GM15510 (cell line): ENCODE data around the gene GOLGA1.

Source experiments
- POLR2A ChIP-seq: IDR thresholded peaks from 3 replicates; pipeline ENCODE4 v1.6.1; 2011; ENCODE audit warnings: borderline replicate concordance; ENCODE audit not compliant: insufficient read length; ENCODE audit errors: extremely low read depth

Gene GOLGA1

GRCh38 chr9:124875501-124875900 is 65.4 kb downstream of the GOLGA1 start:
- TF ChIP-seq POLR2A = peak; percentile 0

DNA sequence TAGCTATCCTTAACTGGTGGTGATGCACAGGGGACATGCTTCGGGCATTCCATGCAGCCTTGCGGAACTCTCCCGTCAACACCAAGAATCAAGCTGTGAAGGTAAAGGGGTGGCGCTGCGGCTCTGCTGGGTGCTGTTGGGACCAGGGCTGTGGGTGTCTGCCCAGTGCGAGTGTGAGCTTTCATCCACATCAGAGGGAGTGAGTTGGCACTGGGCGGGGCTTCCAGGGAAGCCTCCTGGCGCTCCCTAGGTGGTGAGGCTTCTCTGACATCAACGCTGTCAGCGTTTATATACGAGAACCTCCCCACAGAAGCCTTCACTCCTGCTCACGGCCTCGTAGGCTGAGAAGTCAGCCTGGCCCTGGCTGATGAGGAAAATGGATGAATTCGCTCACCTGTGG is 67.2 kb downstream of the GOLGA1 start:
- TF ChIP-seq POLR2A = no peak

DNA sequence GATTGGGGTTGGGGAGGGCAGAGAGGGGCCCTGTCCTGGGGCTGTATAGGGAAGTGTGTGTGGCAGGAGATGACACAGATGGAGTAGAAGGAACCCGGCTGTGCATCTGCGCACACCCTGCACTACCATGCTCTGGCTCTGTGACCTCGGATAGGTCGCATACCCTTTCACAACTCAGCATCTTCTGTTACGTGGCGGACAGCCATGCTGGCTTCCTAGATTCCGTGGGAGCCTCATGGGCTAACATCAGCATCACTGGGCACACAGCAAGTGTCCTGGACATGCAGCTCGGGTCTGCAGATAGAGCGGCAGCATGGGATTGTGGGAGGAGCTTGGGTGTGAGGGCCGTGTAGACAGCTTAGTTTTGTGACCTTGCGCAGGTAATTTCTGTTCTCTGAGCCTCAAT is 69.7 kb downstream of the GOLGA1 start:
- peak; percentile 34 for TF ChIP-seq POLR2A

GRCh38 chr9:124870723-124871122 is 70.2 kb downstream of the GOLGA1 start:
- TF ChIP-seq POLR2A = no peak

DNA sequence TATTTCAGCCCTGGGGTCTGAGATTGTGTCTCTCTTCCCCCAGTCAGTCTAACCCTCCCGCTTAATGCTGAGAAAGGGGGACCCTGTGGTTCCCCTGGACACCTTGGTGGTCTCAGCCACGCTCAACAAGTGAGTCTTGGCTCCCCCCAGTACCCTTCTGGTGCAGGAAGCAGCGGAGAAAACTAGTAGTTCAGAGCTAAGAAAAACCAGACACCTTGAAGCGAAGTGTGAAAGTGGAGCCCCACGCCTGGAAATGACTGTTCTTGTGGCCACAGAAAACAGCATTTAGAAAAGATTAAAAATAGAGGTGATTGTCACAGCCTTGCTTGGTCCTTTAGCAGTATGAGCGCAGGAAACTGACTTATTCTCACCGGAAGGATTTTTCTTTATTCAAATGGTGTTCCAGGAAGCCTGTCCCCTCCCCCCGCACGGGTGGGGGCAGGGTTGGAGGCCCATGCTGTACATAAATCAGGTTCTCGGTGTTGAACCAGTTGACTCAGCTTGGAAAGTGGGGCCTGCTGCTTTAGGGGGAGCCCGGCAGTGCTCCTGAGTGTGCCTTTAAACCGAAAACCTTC is 70.8 kb downstream of the GOLGA1 start:
- peak; percentile 55 for TF ChIP-seq POLR2A

DNA sequence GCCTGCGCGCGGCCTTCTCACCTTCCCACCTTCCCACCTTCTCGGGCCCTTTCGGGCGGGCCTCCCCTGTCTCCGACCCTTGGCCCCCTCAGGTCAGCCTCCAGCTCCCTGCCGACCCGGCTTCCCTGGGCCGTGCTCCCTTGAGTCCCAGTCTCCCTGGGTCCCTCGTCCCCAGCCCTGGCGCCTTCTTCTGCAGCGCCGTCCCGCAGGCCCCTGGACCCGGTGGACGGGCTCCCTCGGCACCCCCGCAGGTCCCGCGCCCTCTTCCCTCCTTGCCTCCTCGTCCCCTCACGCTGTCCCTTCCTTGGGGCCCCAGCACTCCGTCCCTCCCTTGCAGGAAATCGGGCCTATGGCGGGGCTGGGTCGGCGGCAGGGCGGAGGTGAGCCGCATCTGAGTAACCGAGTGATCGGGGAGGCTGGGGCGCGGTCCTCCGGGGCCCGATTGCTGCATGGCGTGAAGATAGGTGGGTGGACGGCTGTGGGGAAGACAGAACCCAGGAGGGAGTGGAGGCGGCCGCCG is 71.4 kb downstream of the GOLGA1 start:
- TF ChIP-seq POLR2A = no peak

DNA sequence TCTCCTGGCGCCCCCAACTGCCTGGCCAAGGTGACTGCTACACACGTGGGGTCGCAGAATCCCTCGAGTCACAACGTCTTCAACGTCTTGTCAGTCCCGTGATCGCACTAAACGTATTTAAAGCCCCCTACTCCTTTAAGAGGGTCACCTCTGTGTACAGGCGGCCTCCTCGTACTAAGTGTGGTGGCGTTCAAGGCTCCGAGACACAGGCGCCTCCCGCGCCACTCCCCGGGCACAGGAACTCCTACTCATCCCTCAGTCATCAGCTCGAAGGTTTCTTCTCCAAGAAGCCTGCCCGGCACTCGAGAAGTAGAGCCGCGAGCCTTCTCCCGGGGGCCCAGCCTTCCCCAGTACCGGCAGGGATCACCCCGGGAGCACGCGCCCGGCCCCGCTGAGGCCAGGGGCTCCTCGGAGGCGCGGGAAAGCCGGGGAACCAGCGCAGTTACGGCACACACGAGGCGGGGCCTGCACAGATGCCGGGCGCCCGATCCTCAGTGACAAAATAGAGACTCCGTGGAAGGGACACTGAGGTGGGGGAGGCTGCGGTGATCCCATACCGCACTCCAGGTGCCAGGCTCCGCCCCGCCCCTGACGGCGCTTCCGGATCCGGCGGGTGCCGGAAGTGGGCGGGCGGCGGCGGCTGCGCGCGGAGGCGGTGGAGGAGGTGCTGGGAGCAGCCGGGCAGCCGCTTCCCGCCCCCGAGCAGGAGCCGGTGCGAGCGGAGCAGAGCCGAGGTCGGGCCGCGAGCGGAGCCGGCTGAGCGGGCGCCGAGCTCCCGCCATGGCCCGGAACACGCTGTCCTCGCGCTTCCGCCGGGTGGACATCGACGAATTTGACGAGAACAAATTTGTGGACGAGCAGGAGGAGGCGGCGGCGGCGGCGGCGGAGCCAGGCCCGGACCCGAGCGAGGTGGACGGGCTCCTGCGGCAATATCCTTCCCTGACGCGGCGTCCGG is 72.1 kb downstream of the GOLGA1 start:
- TF ChIP-seq POLR2A = peak; percentile 96

DNA sequence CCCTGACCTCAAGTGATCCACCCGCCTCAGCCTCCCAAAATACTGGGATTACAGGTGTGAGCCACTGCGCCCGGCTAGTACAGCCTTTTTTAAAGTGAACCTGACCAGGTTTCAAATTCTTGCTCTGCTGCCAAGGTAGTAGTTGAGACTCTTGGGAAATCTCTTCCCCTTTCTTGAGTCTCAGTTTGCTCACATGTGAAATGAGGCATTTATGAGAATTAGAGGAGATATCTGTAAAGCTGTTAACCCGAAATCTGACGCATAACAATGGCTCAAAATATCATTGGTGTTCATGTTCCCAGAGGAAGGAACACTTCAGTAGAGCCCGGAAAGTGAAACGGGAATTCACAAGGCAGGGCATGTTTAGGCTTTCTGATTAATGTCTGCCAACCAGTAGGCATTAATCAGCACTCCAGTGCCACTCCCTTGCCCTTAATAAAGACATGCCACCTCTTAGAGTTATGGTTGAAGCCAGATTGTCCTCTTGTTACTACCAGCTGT is 77.5 kb downstream of the GOLGA1 start:
- no peak for TF ChIP-seq POLR2A

DNA sequence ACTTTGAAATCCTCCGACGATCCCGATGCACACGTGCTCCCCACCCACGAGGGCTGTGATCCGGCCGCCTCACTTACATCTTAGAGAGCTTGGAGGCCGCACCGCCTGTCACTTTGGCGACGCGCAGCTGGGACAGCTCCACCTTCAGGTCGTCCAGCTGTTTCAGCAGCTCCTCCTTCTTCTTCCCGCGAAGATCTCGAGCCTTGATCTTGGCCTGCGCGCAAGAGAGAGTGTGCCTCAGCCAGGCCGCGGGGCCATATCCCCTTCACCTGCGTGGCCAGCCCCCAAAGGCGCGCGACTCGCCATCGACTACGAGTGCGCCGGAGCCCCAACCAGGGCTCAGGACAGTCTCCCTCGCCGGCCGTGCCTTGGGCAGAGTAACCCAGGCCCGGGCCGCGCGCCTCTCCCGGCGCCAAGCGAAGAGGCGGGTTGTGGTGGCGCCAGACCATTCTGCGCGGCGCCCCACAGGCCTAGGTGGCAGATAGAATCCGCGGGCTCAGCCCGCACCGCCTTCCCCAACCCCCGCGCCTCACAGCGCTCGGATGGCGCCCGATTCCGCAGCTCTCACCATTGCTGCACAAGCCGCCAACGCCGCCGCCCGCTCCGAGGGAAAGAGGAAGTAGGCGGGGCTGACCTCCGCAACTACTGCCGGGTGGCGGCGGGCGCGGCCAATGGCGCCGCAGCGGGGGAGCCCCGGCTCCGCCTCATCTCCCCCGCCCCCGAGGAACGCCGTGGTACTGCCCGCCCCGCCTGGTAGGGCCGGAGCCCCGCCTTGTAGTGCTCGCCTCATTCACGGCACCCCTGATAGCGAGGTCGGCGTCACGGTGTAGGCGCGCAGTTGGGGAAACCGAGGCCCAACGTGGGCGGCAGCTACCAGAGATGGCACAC is 79.3 kb downstream of the GOLGA1 start, which contains the start of the genes ARPC5L and RPL35:
ARPC5L (plus strand) TSS at position 789 of the 888 bp plus-strand sequence. CDS start 7,161 bp downstream, outside the sequence.
RPL35 (minus strand) TSS at position 616 of the 888 bp plus-strand sequence; CDS start at position 571, 45 bp downstream.
- peak; percentile 97 for TF ChIP-seq POLR2A

DNA sequence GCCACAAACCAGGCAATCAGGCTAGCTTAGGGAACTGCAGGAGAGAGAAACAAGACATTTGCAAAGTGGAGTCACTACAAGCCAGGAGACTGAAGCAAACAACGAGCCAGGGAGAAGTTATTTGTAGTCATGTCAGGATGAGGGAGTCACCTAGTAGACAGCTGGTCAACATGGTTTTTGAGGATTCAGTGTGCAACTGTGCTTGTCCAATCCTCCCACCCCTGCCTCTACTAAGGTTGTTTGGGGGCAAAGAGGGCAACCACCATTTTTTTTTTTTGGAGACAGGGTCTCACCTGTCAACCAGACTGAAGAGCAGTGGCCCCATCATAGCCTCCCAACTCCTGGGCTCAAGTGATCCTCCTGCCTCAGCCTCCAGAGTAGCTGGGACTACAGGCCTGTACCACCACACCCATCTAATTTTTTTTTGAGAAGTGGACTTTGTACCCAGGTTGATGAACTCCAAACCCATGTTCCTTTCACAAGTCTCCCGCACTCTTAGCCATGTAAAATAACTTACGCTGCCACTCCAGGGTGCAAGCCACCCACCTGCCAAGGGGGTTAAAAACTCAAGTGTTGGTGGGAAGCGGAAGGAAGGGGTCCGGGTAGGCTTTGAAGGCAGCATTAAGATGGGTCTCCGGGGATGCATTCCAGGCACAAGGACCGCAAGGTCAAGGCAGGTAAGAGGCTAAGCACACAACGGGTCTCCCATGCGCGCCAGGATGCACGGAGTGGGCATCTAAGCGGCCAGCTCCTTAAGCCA is 80.1 kb downstream of the GOLGA1 start:
- no peak for TF ChIP-seq POLR2A

DNA sequence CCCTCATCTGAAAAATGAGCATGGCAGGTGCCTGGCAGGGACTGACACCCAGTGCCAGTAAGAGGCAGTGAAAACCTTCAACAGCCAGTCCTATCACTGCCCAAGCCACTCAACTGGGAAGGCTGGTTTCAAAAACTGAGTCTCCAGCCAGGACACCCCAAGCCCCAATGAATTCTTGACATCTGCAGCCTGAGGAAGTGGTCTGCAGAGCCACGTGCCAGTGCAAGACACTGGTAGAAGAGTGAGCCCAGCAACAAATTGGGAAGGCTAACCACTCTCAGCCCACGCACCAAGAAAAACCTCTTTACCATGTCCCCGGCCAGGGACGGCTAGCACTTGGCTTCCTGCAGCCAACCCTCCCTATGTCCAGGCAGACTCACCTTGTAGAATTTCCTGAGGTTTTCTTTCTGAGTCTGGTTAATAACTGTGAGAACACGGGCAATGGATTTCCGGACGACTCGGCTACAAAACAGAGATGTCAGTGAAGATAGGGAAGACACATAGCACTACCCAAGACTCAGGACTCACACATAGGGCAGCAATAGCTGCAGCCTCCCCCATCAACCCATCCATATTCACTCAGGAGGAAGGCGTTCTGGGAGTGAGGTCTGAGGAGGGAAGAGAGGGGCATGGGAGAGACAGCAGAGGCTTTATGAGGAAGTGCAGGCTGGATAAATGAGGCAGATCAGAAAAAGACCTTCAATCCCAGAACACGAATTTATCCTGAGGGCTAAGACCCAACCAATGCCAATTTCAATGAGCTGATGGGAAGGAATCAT is 80.9 kb downstream of the GOLGA1 start:
- TF ChIP-seq POLR2A = no peak

DNA sequence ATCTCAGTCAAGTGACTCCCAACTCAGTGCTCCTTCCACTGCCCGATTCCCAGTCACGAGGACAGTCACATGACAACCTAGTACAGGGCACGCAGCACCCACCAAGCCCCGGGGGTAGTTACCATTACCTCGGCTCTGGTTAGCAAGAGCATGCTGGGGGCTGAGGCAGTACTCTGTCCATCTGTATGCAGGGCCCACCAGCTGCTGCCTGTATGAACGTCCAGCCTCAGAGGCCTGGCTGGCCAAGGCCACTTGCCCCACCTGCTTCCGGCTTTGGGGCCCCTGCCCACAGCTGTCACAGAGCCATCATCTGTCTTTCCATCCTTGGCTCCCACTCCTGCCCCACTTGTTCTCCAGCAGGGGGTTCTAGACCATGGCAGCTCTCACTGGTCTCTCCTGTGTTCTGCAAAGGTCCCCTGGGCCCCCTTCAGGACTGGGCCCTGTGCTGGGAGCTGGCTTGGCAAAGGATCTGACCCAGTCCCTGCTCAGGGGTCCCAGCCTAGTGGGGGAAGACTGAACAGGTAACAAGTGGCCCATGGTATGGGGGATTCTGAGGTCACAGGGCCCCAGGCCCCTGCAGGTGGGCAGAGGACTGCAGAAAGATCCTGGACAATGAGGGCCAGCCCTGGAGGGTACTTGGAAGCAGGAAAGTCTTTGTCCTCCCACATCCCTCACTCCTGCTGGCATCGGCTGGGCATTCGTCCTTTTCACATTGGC is 82.4 kb downstream of the GOLGA1 start:
- TF ChIP-seq POLR2A = no peak
